ENCODE results near the gene GP9. TPM values are rescaled to one million over a fixed set of nuclear protein-coding genes. Genes with fewer than 3 reads are reported as not detected.

Gene GP9
- polyA plus RNA-seq, 1 of the 3 experiments (the other 2 are of a cell fraction), result not detected

DNA sequence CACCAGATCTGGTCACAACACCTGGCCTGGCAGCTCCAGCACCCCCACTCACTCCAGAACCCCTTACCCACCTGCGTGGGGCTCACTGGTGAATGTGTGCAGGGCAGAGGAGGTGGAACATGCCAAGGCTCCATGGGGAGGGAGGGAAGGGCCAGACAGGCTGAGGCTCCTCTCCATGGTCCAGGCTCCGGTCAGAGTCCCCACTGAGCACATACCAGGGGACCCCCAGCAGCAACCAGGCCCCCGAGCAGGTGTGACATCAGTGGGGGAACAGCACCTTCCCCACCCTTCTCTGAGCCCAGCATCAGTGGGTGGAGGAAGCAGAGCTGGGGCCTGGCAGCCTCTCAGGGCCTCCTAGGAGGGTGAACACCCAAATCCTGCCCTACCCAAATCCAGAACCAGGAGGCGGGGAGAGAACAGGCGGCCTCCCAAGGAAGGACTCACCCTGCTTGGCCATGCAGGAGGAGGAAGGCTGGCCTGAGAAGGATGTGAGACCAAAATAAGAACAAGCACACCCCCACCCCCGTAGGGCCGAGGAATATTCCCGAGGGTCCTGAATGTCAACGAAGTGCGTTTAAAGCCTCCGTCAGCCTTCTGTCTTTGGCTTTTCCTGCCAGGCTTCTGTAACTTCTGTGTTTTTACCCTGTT, 1.1 kb upstream of the GP9 start:
- DNase-seq, result no peak
- CTCF ChIA-PET, result interaction anchor here (0.8 kb wide), 1 partner anchor 88 kb away, joined by 4 read pairs; no protein-coding TSS in a partner anchor
- Histone ChIP-seq H3K27me3 (ENCODE audit: insufficient read depth) (0 out of 2 replicates have a peak, but pooled peaks cover 16% of the 10 kb centered on the region), H3K4me3 (ENCODE audit: low read depth in 2 of 2, low read length in 1 of 2) (no peak overlapping the region), H3F3A (replicated peaks; ENCODE audit: insufficient read depth) (no peaks in the 10 kb centered on the region), H3K36me3 (replicated peaks in 1 of 2; ENCODE audit: control insufficient read depth in 1 of 2, insufficient read depth in 2 of 2, low read length in 1 of 2) (no peaks in the 10 kb centered on the region), H3K9me2 (no peaks in the 10 kb centered on the region), H3K79me2 (ENCODE audit: insufficient read depth) (no peaks in the 10 kb centered on the region), H3K4me1 (ENCODE audit: control insufficient read depth in 1 of 2, insufficient read depth in 2 of 2, low read depth in 1 of 2, low read length in 1 of 2) (peaks cover 0 to 29% of the 10 kb centered on the region in 2 experiments; a peak in 1 of 4 replicates), H3K9me3 (no peaks in the 10 kb centered on the region), H4K20me1 (ENCODE audit: insufficient read depth) (no peaks in the 10 kb centered on the region), H3K4me2 (no peak overlapping the region), H3K27ac (ENCODE audit: low read depth in 2 of 2, low read length in 1 of 2) (no peak overlapping the region), H3K9ac (no peak overlapping the region), H2AFZ (ENCODE audit: low read depth) (no peak overlapping the region)
- WGBS (ENCODE audit: low lambda C conversion rate), result 69% methylated on average over 9 of the region's 11 CpGs
- TF ChIP-seq EZH2phosphoT487 (IDR thresholded peaks at IDR 0.05; ENCODE audit: borderline replicate concordance, low read depth) (no peak), RAD21 (IDR thresholded peaks at IDR 0.05; ENCODE audit: low read length) (no peak), NRF1 (IDR thresholded peaks at IDR 0.05; ENCODE audit: low read depth, low read length) (no peak), SMC3 (IDR thresholded peaks at IDR 0.05; ENCODE audit: low read depth, low read length) (no peak), NFIC (IDR thresholded peaks at IDR 0.05; ENCODE audit: borderline replicate concordance) (no peak), TEAD4 (IDR thresholded peaks at IDR 0.05; ENCODE audit: borderline replicate concordance, insufficient read depth) (no peak), FOXJ3 (CRISPR knock-in tag; IDR thresholded peaks at IDR 0.05) (no peak), FOXM1 (IDR thresholded peaks at IDR 0.05; ENCODE audit: low read depth) (no peak), MXI1 (IDR thresholded peaks at IDR 0.05; ENCODE audit: low read depth, low read length) (no peak), TAF1 (IDR thresholded peaks at IDR 0.05; ENCODE audit: borderline replicate concordance, low read depth, low read length) (no peak), RFX5 (IDR thresholded peaks at IDR 0.05; ENCODE audit: low read length) (no peak), EP300 (IDR thresholded peaks at IDR 0.05; ENCODE audit: borderline replicate concordance in 1 of 2, low read depth in 1 of 2, low read length in 1 of 2) (no peak), GATA2 (CRISPR knock-in tag; IDR thresholded peaks at IDR 0.05) (no peak), RXRA (IDR thresholded peaks at IDR 0.05; ENCODE audit: borderline replicate concordance, low read depth) (no peak), RCOR1 (IDR thresholded peaks at IDR 0.05; ENCODE audit: low read length) (no peak), TCF12 (IDR thresholded peaks at IDR 0.05) (no peak)
- TF ChIP-seq, protein P1, sequence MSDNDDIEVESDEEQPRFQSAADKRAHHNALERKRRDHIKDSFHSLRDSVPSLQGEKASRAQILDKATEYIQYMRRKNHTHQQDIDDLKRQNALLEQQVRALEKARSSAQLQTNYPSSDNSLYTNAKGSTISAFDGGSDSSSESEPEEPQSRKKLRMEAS (IDR thresholded peaks at IDR 0.05; ENCODE audit: low read depth), result no peak
- TF ChIP-seq, protein P2, sequence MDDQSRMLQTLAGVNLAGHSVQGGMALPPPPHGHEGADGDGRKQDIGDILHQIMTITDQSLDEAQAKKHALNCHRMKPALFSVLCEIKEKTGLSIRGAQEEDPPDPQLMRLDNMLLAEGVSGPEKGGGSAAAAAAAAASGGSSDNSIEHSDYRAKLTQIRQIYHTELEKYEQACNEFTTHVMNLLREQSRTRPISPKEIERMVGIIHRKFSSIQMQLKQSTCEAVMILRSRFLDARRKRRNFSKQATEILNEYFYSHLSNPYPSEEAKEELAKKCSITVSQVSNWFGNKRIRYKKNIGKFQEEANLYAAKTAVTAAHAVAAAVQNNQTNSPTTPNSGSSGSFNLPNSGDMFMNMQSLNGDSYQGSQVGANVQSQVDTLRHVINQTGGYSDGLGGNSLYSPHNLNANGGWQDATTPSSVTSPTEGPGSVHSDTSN (IDR thresholded peaks at IDR 0.05), result no peak
- TF ChIP-seq, protein P3, sequence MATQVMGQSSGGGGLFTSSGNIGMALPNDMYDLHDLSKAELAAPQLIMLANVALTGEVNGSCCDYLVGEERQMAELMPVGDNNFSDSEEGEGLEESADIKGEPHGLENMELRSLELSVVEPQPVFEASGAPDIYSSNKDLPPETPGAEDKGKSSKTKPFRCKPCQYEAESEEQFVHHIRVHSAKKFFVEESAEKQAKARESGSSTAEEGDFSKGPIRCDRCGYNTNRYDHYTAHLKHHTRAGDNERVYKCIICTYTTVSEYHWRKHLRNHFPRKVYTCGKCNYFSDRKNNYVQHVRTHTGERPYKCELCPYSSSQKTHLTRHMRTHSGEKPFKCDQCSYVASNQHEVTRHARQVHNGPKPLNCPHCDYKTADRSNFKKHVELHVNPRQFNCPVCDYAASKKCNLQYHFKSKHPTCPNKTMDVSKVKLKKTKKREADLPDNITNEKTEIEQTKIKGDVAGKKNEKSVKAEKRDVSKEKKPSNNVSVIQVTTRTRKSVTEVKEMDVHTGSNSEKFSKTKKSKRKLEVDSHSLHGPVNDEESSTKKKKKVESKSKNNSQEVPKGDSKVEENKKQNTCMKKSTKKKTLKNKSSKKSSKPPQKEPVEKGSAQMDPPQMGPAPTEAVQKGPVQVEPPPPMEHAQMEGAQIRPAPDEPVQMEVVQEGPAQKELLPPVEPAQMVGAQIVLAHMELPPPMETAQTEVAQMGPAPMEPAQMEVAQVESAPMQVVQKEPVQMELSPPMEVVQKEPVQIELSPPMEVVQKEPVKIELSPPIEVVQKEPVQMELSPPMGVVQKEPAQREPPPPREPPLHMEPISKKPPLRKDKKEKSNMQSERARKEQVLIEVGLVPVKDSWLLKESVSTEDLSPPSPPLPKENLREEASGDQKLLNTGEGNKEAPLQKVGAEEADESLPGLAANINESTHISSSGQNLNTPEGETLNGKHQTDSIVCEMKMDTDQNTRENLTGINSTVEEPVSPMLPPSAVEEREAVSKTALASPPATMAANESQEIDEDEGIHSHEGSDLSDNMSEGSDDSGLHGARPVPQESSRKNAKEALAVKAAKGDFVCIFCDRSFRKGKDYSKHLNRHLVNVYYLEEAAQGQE (IDR thresholded peaks at IDR 0.05; ENCODE audit: low read depth, low read length), result no peak
- TF ChIP-seq, protein P4, sequence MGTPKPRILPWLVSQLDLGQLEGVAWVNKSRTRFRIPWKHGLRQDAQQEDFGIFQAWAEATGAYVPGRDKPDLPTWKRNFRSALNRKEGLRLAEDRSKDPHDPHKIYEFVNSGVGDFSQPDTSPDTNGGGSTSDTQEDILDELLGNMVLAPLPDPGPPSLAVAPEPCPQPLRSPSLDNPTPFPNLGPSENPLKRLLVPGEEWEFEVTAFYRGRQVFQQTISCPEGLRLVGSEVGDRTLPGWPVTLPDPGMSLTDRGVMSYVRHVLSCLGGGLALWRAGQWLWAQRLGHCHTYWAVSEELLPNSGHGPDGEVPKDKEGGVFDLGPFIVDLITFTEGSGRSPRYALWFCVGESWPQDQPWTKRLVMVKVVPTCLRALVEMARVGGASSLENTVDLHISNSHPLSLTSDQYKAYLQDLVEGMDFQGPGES (IDR thresholded peaks at IDR 0.05; ENCODE audit: low read depth, low read length), result no peak
- POLR2A ChIA-PET, result no interaction called here
